Lower leg skin (tissue), 3 donors: Measurements from ENCODE around the gene SSH2.
"Not testable (repeated sequence)": the region's sequence is repeated elsewhere in the genome, so short reads cannot be mapped to it uniquely, and the experiment has no call there.

ENCODE experiments used
- CTCF ChIP-seq, 3 donors: fragments of 450-650 bp; IDR thresholded peaks; one replicate each; pipeline ENCODE4 v1.5.1; 2016; ENCODE audit warnings: antibody characterized with exemption in 3 of 3, mild to moderate bottlenecking in 3 of 3, moderate library complexity in 2 of 3
- POLR2A ChIP-seq, 2 donors: fragments of 450-650 bp; IDR thresholded peaks; one replicate each; pipeline ENCODE4 v1.6.1; 2016 to 2017; ENCODE audit warnings: antibody characterized with exemption in 2 of 2, mild to moderate bottlenecking in 1 of 2, moderate library complexity in 1 of 2

DNA sequence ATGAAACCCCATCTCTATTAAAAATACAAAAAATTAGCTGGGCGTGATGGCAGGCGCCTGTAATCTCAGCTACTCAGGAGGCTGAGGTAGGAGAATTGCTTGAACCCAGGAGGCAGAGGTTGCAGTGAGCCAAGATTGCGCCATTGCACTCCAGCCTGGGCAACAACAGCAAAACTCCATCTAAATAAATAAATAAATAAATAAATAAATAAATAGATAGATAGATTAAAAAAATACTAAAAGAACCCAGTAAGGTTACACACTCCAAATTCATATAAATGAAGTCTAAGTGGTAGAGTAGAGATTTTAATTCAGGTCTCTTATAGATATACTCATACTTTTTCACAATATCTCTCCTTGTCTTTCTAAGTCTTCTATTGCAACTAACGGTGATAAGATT, 65.9 kb downstream of the SSH2 start:
- not testable (repeated sequence) for TF ChIP-seq POLR2A, CTCF (IDR thresholded peaks at IDR 0.05)
